IPS DF 4.7 (cell line): Measurements from ENCODE around the gene PKHD1.
A peak's percentile ranks its signal among the peaks of the same experiment; 100 is the strongest.

Experiments used
- DNase-seq: peaks from one replicate; pipeline ENCODE4 v3.0.0-alpha.2; 2013; ENCODE audit warnings: low spot score; ENCODE audit errors: extremely low read depth

PKHD1 gene

GRCh38 chr6:52108128-52108527, 20.7 kb upstream of the PKHD1 start:
- DNase-seq: no peak

- DNase-seq: no peak
Measured at GRCh38 chr6:52106994-52107393, 19.6 kb upstream of the PKHD1 start.

DNA sequence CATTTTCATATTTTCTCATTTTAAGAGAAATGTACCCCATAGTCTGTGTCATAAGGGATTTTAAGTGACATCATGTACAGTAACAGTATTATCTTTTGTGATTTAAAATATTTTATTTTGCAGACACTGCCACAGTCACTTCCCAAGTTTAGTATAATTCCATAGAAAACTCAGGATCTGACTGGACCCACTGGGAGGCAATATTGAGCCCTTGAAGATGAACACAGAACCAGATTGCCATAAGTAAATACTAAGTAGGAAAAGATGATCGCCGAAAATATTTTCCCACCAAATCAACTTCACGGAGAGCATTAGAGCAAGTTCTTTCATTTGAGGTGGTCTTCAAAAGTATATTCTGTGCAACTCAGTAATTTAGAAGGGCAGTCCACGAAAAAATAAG, 17.6 kb upstream of the PKHD1 start:
- no peak for DNase-seq

DNA sequence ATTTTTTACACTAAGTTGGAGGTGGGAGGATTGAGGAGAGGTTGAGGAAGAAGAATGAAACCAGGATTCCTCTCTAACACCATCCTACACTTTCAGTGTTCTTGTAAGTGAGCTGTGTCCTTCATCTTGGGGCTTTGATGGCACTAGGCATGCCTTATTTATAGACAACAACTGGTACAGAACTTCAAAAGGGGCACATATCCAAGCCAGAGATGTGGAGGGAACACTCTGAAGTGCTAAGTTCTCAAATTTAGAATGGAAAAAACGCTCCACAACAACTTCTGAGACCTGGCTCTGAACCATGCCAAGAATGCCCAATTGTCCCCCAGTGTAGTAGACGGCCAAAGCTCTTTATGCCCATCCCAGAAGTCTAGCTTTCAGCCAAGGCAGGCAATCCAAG, 16.2 kb upstream of the PKHD1 start:
- no peak for DNase-seq

GRCh38 chr6:52102405-52102804, 15.0 kb upstream of the PKHD1 start:
- DNase-seq: no peak

DNA sequence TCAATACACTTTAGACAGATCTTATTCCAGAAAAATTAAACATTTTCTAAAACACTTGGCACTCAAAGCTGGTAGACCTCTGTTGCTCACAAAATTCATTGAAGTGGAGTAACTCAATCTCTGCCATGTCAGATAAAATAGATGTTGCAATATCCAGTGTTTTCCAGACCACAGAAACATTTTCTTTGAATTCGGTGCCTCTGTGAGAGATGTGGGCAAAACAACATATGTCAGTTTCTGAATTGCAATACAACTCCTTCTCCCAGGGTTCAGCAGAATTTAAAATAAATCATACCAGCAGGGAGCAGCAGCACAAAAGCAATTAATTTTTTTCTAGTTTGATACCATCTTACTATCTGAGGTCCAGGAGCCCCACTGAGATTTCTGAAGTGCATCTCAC, 11.3 kb upstream of the PKHD1 start:
- no peak for DNase-seq

DNA sequence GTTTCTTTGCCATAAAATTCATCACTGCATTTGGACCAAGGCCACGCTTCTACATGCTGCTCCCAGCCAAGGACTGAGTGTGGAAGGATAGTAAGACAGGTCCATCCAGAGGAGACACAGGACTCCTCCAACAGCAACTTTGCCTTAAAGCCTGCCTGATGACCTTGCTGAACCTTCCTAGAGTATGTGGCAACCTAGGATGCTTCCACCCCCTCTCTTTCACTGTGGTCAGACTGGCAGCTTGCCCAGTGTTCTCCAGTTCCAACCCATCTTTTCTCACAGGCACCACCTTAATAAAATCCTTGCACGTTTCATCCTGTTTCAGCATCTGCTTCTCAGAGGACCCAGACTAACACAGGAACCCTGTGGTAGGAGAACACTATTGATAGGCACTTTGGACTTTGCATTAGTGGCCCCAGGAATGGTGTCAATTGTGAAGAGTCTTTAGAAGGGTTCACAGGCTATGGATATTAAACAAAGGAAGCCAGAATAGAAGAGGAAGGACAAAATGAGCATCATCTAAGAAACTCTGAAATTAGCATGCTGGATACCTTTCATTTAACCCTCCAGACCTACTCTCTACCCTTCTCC, 2.4 kb upstream of the PKHD1 start:
- DNase-seq: no peak

DNA sequence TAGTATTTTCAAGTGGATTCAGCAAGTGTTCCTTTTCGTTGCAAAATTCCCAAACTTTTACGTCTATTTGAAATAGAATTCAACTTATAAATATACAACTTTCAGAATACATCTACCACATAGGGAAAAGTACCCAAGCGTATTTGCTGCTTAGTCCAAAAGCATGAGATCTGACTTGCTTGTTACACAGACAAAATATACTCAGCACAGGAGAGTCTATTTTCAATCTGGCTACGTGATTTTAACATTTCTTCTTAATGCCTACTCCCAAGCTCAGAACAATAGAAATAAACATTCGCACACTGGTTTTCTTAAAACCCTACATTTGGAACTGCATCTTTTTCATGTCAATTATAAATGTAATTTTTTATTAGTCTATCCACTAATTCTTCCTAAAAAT, 672 bp downstream of the PKHD1 start:
- no peak for DNase-seq

DNA sequence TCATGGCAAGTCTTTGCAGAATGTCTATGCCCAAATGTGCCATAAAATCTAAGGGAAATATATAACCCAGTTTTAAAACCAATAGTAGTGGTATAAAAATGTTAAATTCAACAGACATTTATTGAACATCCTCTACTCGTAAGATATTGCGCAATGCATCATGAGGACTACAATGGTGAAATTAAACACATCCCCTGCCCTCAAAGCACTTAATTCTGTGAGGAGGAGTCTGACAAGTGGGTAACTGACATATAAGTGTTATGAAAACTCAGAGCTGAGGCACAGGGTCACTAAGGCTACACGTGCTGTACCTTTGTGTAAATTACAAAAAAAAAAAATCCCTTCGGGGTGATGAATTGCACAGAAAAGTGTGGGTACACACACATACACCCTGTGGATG, 6.2 kb downstream of the PKHD1 start:
- DNase-seq: no peak

DNA sequence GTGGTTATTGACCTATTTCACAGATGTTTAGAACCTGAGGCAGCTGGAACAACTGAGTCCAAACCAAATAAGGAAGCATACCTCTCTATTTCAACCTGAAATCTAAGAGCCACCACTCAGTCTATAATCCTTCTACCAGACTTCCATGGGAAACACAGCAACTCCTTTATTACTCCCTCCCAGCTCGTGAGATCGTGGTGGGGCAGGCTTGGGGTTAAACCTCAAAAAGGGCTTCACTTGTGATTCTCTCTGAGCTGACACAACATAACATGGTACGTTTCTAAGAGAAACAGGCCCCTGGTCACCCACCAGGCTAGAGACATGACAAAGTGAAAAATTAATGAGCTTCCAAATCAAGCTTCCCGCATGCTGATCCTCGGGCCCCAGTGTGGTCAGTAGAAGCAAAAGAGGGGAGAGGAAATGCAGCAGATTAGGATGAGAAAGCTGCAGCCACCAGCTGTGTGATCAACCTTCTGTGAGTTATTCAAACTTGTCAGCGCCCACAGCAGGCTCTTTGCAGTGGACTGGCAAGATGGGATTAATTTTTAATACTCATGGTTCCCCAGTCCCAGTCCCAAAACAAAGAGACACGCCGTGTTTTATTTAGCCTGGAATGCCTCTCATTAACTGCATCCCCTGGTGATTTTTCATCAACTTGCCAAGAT, 9.3 kb downstream of the PKHD1 start:
- no peak for DNase-seq

DNA sequence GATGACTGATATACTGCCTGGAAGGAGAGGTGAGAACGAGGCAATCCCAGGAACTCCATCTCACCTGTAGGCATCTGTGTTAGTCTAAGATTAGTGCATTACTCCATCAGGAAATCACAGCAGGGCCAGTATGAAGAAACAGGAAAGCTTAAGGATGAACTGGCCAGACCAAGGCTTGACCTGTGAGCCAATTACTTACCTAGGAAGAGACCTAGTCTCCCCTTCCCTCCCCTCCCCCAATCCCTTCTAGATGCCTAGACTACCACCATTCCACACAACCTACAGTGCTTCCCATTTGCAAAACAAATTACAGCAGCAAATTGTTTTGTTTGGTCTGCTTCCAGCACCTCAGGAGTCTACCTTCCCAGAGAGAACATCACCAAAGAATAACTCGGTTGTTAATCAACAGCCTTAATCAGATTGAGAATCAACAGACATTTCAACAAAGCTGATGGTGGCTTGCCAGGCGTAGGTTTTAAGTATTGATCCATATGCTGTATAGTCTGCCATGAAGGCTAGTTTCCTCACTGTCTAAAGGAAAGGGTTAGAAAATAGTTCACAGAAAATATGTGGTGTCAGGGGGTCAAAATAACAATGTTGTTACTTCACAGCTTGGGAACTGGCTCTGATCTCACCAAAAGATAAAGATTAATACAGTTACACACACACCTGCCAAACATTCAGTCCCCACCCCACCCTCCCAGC, 10.1 kb downstream of the PKHD1 start:
- peak; percentile 78 for DNase-seq

- DNase-seq: peak; percentile 82
Measured at GRCh38 chr6:52076791-52077179, 10.6 kb downstream of the PKHD1 start.

- DNase-seq: no peak
Measured at GRCh38 chr6:52074716-52075115, 12.7 kb downstream of the PKHD1 start.

GRCh38 chr6:52074155-52074554, 13.3 kb downstream of the PKHD1 start:
- DNase-seq: no peak

- DNase-seq: no peak
Measured at GRCh38 chr6:52065621-52066020, 21.8 kb downstream of the PKHD1 start.

- peak; percentile 46 for DNase-seq
Measured at GRCh38 chr6:52063584-52064344, 23.6 kb downstream of the PKHD1 start.

- DNase-seq: no peak
Measured at GRCh38 chr6:52061481-52061880, 25.9 kb downstream of the PKHD1 start.

- DNase-seq: no peak
Measured at GRCh38 chr6:52059821-52060220, 27.6 kb downstream of the PKHD1 start.

- DNase-seq: no peak
Measured at GRCh38 chr6:52055451-52055850, 32.0 kb downstream of the PKHD1 start.

GRCh38 chr6:52053038-52053695, 34.2 kb downstream of the PKHD1 start:
- DNase-seq: no peak

DNA sequence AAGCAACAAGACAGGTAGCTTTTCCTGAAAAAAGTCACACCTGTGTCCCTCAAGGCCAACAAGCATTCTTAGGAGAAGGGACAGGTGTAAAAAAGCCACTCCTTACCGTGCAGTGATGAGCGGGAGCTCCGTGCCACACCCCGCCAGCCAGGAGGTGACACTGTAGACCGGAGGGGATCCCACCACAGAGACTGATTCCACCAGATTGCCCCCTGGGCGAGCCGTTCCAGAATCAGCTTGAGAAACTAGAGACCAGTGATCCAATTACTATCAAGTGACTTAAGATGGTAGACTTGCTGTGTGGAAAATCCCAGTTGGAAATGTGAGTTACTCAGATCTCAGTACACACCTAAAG, 37.4 kb downstream of the PKHD1 start:
- DNase-seq: no peak
